K562 (cell line): ENCODE results near the gene FBXO33. TPM values are rescaled to one million over a fixed set of nuclear protein-coding genes. Genes with fewer than 3 reads are reported as not detected.

Experiments used
- ATAC-seq: fragments of 200-7000 bp; cut with Tn5 transposase; 3 replicates; pipeline ENCODE4 v1.9.1; 2020; ENCODE audit warnings: moderate library complexity
- BruUV-seq: library from RNA; stranded (reverse); fragments of 400-500 nt; replicated peaks from 2 replicates; lab custom pipeline; 2021; lab: Mats Ljungman, UMichigan
- CTCF ChIA-PET: fragments of 300-600 bp; formaldehyde crosslinking; extraction: SDS; loops from one replicate; lab custom pipeline; 2021; ENCODE audit warnings: low intra/inter-chr PET ratio; lab: Yijun Ruan, JAX
- POLR2A ChIA-PET: fragments of 300-600, 350-650 bp; sonication (Branson Sonifier 250); formaldehyde crosslinking; extraction: SDS; loops from one replicate; lab custom pipeline; 2021; ENCODE audit warnings: antibody characterized with exemption, inconsistent platforms; lab: Yijun Ruan, JAX
- DNase-seq, 4 experiments: peaks; one replicate each; pipeline versions ENCODE4 v3.0.0 to v3.0.0-alpha.2; 2011 to 2018; ENCODE audit warnings: low spot score in 3 of 4, mixed read lengths in 3 of 4; ENCODE audit errors: extremely low read depth in 1 of 4
- FAIRE-seq: peaks from 2 replicates; lab custom pipeline; 2011; peaks lifted over from hg19 to GRCh38; lab: Jason Lieb, UNC
- H2AFZ ChIP-seq: 2 replicates; pipeline ENCODE4 v1.6.0; 2011; ENCODE audit warnings: low read depth, low read length, control low read depth, inconsistent platforms
- H3K27ac ChIP-seq: fragments of 200-600 bp; 3 replicates; pipeline ENCODE4 v1.8.0; 2011; ENCODE audit warnings: low read depth, mild to moderate bottlenecking, control low read depth, inconsistent platforms, low read length, moderate library complexity, mixed read lengths; ENCODE audit errors: extremely low read depth
- H3K27me3 ChIP-seq, 2 experiments: fragments of 300-600 bp in 1 of 2; 2 replicates in 1 of 2; 3 replicates in 1 of 2; pipeline versions ENCODE4 v1.6.0 to v1.8.0; 2011; ENCODE audit warnings: inconsistent platforms in 2 of 2, low read length in 2 of 2, mild to moderate bottlenecking in 1 of 2, mixed read lengths in 1 of 2, moderate library complexity in 1 of 2; ENCODE audit not compliant: control insufficient read depth in 2 of 2, insufficient read depth in 2 of 2
- H3K36me3 ChIP-seq: fragments of 300-600 bp; 3 replicates; pipeline ENCODE4 v1.8.0; 2011; ENCODE audit warnings: mild to moderate bottlenecking, low read length, inconsistent platforms; ENCODE audit not compliant: control insufficient read depth, insufficient read depth
- H3K4me1 ChIP-seq, 2 experiments: fragments of 200-600 bp in 1 of 2; replicated peaks in 1 of 2; 2 replicates in 1 of 2; 3 replicates in 1 of 2; pipeline versions ENCODE4 v1.5.1 to v1.8.0; 2011; ENCODE audit warnings: inconsistent platforms in 2 of 2, low read length in 2 of 2, mild to moderate bottlenecking in 1 of 2, mixed read lengths in 1 of 2, moderate library complexity in 1 of 2; ENCODE audit not compliant: control insufficient read depth in 2 of 2, insufficient read depth in 2 of 2
- H3K4me2 ChIP-seq: 2 replicates; pipeline ENCODE4 v1.6.1; 2011; ENCODE audit warnings: low read length, control low read depth, inconsistent platforms, mixed read lengths; ENCODE audit not compliant: insufficient read depth
- H3K4me3 ChIP-seq: fragments of 200-600 bp; sonication (generic), shearing (Covaris generic); 2 replicates; pipeline ENCODE4 v1.5.1; 2016; ENCODE audit warnings: control low read depth, inconsistent platforms
- H3K79me2 ChIP-seq: fragments of 200-600 bp; 3 replicates; pipeline ENCODE4 v1.8.0; 2011; ENCODE audit warnings: low read length, inconsistent platforms; ENCODE audit not compliant: control insufficient read depth, insufficient read depth
- H3K9ac ChIP-seq, 2 experiments: 2 replicates each; pipeline versions ENCODE4 v1.6.0 to v1.6.1; 2011; ENCODE audit warnings: low read depth in 2 of 2, low read length in 2 of 2, control low read depth in 1 of 2, inconsistent platforms in 1 of 2, mild to moderate bottlenecking in 1 of 2, mixed read lengths in 1 of 2; ENCODE audit not compliant: insufficient read depth in 1 of 2
- H3K9me1 ChIP-seq: one replicate; pipeline ENCODE4 v1.6.0; 2011; ENCODE audit warnings: inconsistent platforms, mild to moderate bottlenecking, low read length, moderate library complexity; ENCODE audit not compliant: control insufficient read depth, insufficient read depth
- H3K9me3 ChIP-seq: replicated peaks from 2 replicates; pipeline ENCODE4 v1.5.1; 2011; ENCODE audit warnings: low read depth, low read length, inconsistent platforms; ENCODE audit not compliant: control insufficient read depth, insufficient read depth
- H4K20me1 ChIP-seq: replicated peaks from 2 replicates; pipeline ENCODE4 v1.6.1; 2011; ENCODE audit warnings: low read length, inconsistent platforms, mixed read lengths; ENCODE audit not compliant: control insufficient read depth, insufficient read depth
- BHLHE40 ChIP-seq: IDR thresholded peaks from 2 replicates; pipeline ENCODE4 v1.6.1; 2011; ENCODE audit warnings: low read length, improper control_type of control experiment
- FOXA3 ChIP-seq, 2 experiments: fragments of 450-650 bp in 1 of 2; sonication (generic) in 1 of 2; formaldehyde crosslinking; IDR thresholded peaks in 1 of 2; conservative IDR thresholded peaks in 1 of 2; 2 replicates each; pipeline versions ENCODE4 v1.4.0 to v1.8.0; 2020 to 2022; ENCODE audit warnings: mild to moderate bottlenecking in 2 of 2, missing genetic modification reagents in 1 of 2
- LCOR ChIP-seq: sonication (generic); formaldehyde crosslinking; IDR thresholded peaks from 2 replicates; pipeline ENCODE4 v1.8.0; 2022; ENCODE audit warnings: mild to moderate bottlenecking, missing genetic modification reagents
- MED1 ChIP-seq: sonication (generic); formaldehyde crosslinking; IDR thresholded peaks from 2 replicates; pipeline ENCODE4 v1.8.1; 2023; ENCODE audit warnings: missing genetic modification reagents, borderline replicate concordance
- MXI1 ChIP-seq: IDR thresholded peaks from 2 replicates; pipeline ENCODE4 v1.6.1; 2011; ENCODE audit warnings: low read depth, mild to moderate bottlenecking, improper control_type of control experiment, low read length
- SNRNP70 ChIP-seq: fragments of 200-400 bp; formaldehyde crosslinking; optimal IDR thresholded peaks from 2 replicates; pipeline ENCODE3; 2017; ENCODE audit warnings: low read depth, low read length
- ZNF408 ChIP-seq: fragments of 250-450 bp; sonication (Bioruptor Pico); IDR thresholded peaks from 2 replicates; pipeline ENCODE4 v1.4.0; 2020; ENCODE audit warnings: low read depth, mild to moderate bottlenecking, moderate library complexity
- WGBS: fragments of 100-300 bp; shearing (Covaris generic); methylation state at CpG from one replicate; pipeline ENCODE4 v1.1.6; 2016; ENCODE audit warnings: low coverage, mixed read lengths; ENCODE audit not compliant: insufficient coverage; ENCODE audit errors: missing lambda C conversion rate; 5-methylcytosine and 5-hydroxymethylcytosine counted together
- in situ Hi-C: fragments of 300-500 bp; cut with MboI; formaldehyde crosslinking; loops from 4 replicates; pipeline ENCODE4 v1.15.0; 2018; ENCODE audit warnings: inconsistent platforms, mixed read lengths
- intact Hi-C: fragments of 100-400 bp; cut with micrococcal nuclease; formaldehyde crosslinking; loops from 2 replicates; pipeline ENCODE4 v1.14.2; 2022
- polyA plus RNA-seq, 8 experiments: library from polyadenylated mRNA; depleted of rRNA in 4 of 8; stranded (reverse) in 5 of 8; unstranded in 3 of 8; fragments of >200 nt; fragmentation: Nextera tagmentation in 2 of 8; fragmentation: Illumina TruSeq in 1 of 8; extraction: Ambion mirVana in 2 of 8; extraction: Trizol in 1 of 8; gene quantifications; 2 replicates each; pipeline versions ENCODE4 v1.2.1 to v1.2.3, GENCODE V29; 2011 to 2014; ENCODE audit warnings: inconsistent platforms in 1 of 8, missing spikeins in 1 of 8
- total RNA-seq, 7 experiments: library from RNA; depleted of rRNA in 6 of 7; stranded (reverse); fragments of >200 nt in 6 of 7; fragmentation: Illumina TruSeq in 2 of 7; extraction: Trizol in 2 of 7; gene quantifications; 2 replicates each; pipeline versions ENCODE4 v1.2.1 to v1.2.3, GENCODE V29; 2011 to 2021; ENCODE audit warnings: low replicate concordance in 1 of 7

Gene FBXO33
- total and polyA plus RNA-seq, 9 of the 15 experiments (the other 6 are each of a cell fraction or from before 2014, with no cell fraction given): 1.6 to 7.5 (median 5.0) TPM

GRCh38 chr14:39432179-39432618 is at the start of gene FBXO33 (continued):
- TF ChIP-seq MXI1 (0 out of 2 replicates have a peak, but pooled peaks have one; percentile 27), BHLHE40 (peak; percentile 86), SNRNP70 (no peak), ZNF408 (CRISPR knock-in tag) (no peak), FOXA3 (CRISPR knock-in tag; conservative IDR thresholded peaks at IDR 0.05 in 1 of 2, IDR thresholded peaks at IDR 0.05 in 1 of 2) (no peak), LCOR (CRISPR knock-in tag) (no peak)
- TF ChIP-seq, all 486 proteins: peak for 59

DNA sequence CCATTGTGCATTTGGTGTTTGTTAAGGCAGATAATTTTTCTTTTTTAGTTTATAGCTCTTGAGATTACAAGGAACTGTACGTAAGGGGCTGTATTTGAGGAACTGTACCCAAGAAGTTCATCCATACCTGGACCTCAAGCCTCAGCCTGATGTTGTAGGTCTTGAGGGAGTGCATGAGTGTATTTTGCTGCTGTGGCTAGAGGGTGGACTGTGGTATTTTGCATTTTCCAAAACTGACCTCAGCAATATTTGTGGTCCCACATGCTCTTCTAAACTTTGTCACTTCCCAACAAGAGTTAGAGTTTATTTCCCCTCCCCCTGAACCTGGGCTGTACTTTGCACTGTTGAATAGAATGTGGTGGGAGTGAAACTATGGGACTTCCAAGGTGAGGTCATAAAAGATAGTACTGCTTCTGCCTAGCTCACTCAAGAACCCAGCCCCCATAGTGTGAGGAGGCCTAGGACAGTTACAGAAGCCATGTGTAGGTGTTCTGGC is 42.2 kb upstream of the FBXO33 start:
- Histone ChIP-seq H3K4me3 (no peak overlapping the region), H3K4me1 (no peaks in the 10 kb centered on the region), H2AFZ (no peak overlapping the region), H3K27me3 (no peaks in the 10 kb centered on the region), H3K9ac (no peak overlapping the region), H3K9me3 (no peaks in the 10 kb centered on the region), H4K20me1 (no peaks in the 10 kb centered on the region), H3K9me1 (no peaks in the 10 kb centered on the region), H3K27ac (no peak overlapping the region), H3K79me2 (no peaks in the 10 kb centered on the region), H3K4me2 (no peak overlapping the region), H3K36me3 (no peaks in the 10 kb centered on the region)
- ChIA-PET POLR2A (no interaction called here), CTCF (no interaction called here)
- TF ChIP-seq MED1 (CRISPR knock-in tag): no peak
- ATAC-seq: no peak
- intact Hi-C loops (no loop called here), in situ Hi-C loops (no loop called here)
- no peak for FAIRE-seq
- 0% methylated on average over 1 of the region's 1 CpG for WGBS
- BruUV-seq: no TSS peak
- no peak for DNase-seq
